ENCODE data around the gene RAB24. TPM values are rescaled to one million over a fixed set of nuclear protein-coding genes. Genes with fewer than 3 reads are reported as not detected.

The RAB24 gene
- total and polyA plus RNA-seq, 2 of the 4 experiments (the other 2 are of a cell fraction): 18.5 to 60.8 TPM

DNA sequence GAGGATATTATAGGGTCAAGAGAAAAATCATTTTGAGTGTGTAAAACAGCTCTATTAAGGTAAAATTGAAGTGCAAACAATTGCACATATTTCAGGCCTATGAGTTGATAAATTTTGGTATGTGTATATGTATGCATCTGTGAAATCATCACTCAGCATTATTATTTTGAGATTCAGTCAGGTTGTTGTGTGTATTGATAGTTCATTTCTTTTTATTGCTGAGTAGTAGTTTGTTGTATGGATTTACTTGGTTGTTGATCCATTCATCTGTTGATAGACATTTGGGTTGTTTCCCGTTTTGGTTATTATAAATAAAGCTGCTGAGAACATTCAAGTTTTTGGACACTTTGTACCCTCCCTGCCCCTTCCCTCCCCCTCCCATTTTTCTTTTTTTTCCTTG lies 50.3 kb downstream of the RAB24 start:
- Histone ChIP-seq H3K14ac (replicated peaks; ENCODE audit: low read depth, low read length) (no peak overlapping the region), H2AFZ (replicated peaks; ENCODE audit: low read length, poor library complexity) (no peak overlapping the region), H2BK15ac (ENCODE audit: low read depth, low read length) (no peak overlapping the region), H4K20me1 (ENCODE audit: insufficient read depth, low read length) (no peaks in the 10 kb centered on the region), H2BK5ac (ENCODE audit: low read depth, low read length, poor library complexity, severe bottlenecking) (no peak overlapping the region), H4K91ac (ENCODE audit: insufficient read depth, low read depth, low read length) (no peak overlapping the region), H2BK20ac (ENCODE audit: low read depth, low read length) (no peak overlapping the region), H3K9ac (ENCODE audit: low read depth, low read length) (no peak overlapping the region), H3K9me3 (ENCODE audit: control insufficient read depth, insufficient read depth, low read length) (no peaks in the 10 kb centered on the region), H4K8ac (ENCODE audit: low read depth in 2 of 2, low read length in 2 of 2) (no peak overlapping the region), H3K4me1 (ENCODE audit: control insufficient read depth, insufficient read depth, low read length) (no peaks in the 10 kb centered on the region), H3K27ac (ENCODE audit: insufficient read depth, low read length) (no peak overlapping the region), H3K36me3 (ENCODE audit: control insufficient read depth, insufficient read depth, low read length) (peaks cover 28% of the 10 kb centered on the region), H3K23ac (ENCODE audit: low read depth, low read length) (no peak overlapping the region), H2AK5ac (ENCODE audit: low read depth, low read length) (no peak overlapping the region), H3K4me2 (ENCODE audit: low read depth, low read length) (no peak overlapping the region), H3K79me1 (ENCODE audit: low read depth in 1 of 2, low read length in 2 of 2) (peaks cover 13 to 18% of the 10 kb centered on the region in 2 experiments; a peak in 3 of 4 replicates), H2AK9ac (replicated peaks; ENCODE audit: low read depth, low read length, poor library complexity) (no peak overlapping the region), H3K56ac (ENCODE audit: extremely low read depth, insufficient read depth, low read length) (no peak overlapping the region), H4K5ac (ENCODE audit: low read depth, low read length) (no peak overlapping the region), H2BK120ac (ENCODE audit: low read depth, low read length) (no peak overlapping the region), H3K4me3 (ENCODE audit: insufficient read depth, low read depth, low read length) (no peak overlapping the region), H3K9me1 (ENCODE audit: insufficient read depth, low read length) (0 out of 2 replicates have a peak, but pooled peaks cover 4% of the 10 kb centered on the region), H3K4ac (ENCODE audit: low read depth, low read length) (no peak overlapping the region), H3K18ac (ENCODE audit: low read depth, low read length) (no peak overlapping the region), H3K27me3 (ENCODE audit: control insufficient read depth, insufficient read depth, low read length) (no peaks in the 10 kb centered on the region)
- POLR2A ChIA-PET (ENCODE audit: unreplicated experiment): no interaction called here
- dilution Hi-C loops (cut with HindIII; ENCODE audit: low sequenced_read_pairs, unreplicated experiment): no loop called here
- TF ChIP-seq RCOR1 (IDR thresholded peaks at IDR 0.05; ENCODE audit: insufficient replicate concordance, low read length): no peak
- peak; percentile 39; the same call in 1 of the 2 replicates for TF ChIP-seq MAFK (IDR thresholded peaks at IDR 0.05; ENCODE audit: low read depth, low read length)
- CTCF ChIA-PET: interaction anchor here (0.5 to 0.6 kb wide), 2 partner anchors 29 to 37 kb away, joined by 3 read pairs; no protein-coding TSS in a partner anchor
- no peak for DNase-seq
- in situ Hi-C loops (cut with MboI; ENCODE audit: low sequenced_read_pairs): no loop called here
- no CpG with 5 or more reads among the region's 1 CpG for WGBS, 2 experiments (ENCODE audit: extremely low coverage in 2 of 2, insufficient read length in 1 of 2)
- BruUV-seq (replicated peaks): no TSS peak
- no peak for ATAC-seq (ENCODE audit: low read depth)
- intact Hi-C loops (cut with micrococcal nuclease): no loop called here

Other genes with a start within 250 kb of the RAB24 start
- 0.90 and 1.7 TPM in 2 replicates for gene FGFR4, start 216.8 kb downstream of the RAB24 start, total RNA-seq (2012; rRNA removed)
- 2.4 TPM in 2 replicates for gene FGFR4, start 216.8 kb downstream of the RAB24 start, polyA plus RNA-seq (2012; rRNA removed)
- gene NSD1, start 169.9 kb downstream of the RAB24 start, total RNA-seq (2012; rRNA removed): 31.0 and 34.2 TPM in 2 replicates
- 7.7 and 8.1 TPM in 2 replicates for gene NSD1, start 169.9 kb downstream of the RAB24 start, polyA plus RNA-seq (2012; rRNA removed)
- gene PRELID1, start 80 bp upstream of the RAB24 start, total RNA-seq (2012; rRNA removed): 115 and 116 TPM in 2 replicates
- gene PRELID1, start 80 bp upstream of the RAB24 start, polyA plus RNA-seq (2012; rRNA removed): 239 and 277 TPM in 2 replicates
- 5.6 and 7.3 TPM in 2 replicates for gene MXD3, start 8.2 kb upstream of the RAB24 start, total RNA-seq (2012; rRNA removed)
- 12.9 and 14.5 TPM in 2 replicates for gene MXD3, start 8.2 kb upstream of the RAB24 start, polyA plus RNA-seq (2012; rRNA removed)
- 164 and 303 TPM in 2 replicates for gene LMAN2, start 47.9 kb upstream of the RAB24 start, total RNA-seq (2012; rRNA removed)
- gene LMAN2, start 47.9 kb upstream of the RAB24 start, polyA plus RNA-seq (2012; rRNA removed): 251 and 253 TPM in 2 replicates
- 1.1 TPM in 2 replicates for gene RGS14, start 54.2 kb upstream of the RAB24 start, total RNA-seq (2012; rRNA removed)
- gene RGS14, start 54.2 kb upstream of the RAB24 start, polyA plus RNA-seq (2012; rRNA removed): 6.5 and 7.6 TPM in 2 replicates
- gene SLC34A1, start 80.7 kb upstream of the RAB24 start, total RNA-seq (2012; rRNA removed): not detected in 2 replicates
- not detected in 2 replicates for gene SLC34A1, start 80.7 kb upstream of the RAB24 start, polyA plus RNA-seq (2012; rRNA removed)
- not detected in 2 replicates for gene PFN3, start 96.9 kb upstream of the RAB24 start, total RNA-seq (2012; rRNA removed)
- not detected in 2 replicates for gene PFN3, start 96.9 kb upstream of the RAB24 start, polyA plus RNA-seq (2012; rRNA removed)
- gene F12, start 105.8 kb upstream of the RAB24 start, total RNA-seq (2012; rRNA removed): 0.36 and 0.56 TPM in 2 replicates
- gene F12, start 105.8 kb upstream of the RAB24 start, polyA plus RNA-seq (2012; rRNA removed): 1.2 and 1.4 TPM in 2 replicates
- 30.1 and 35.0 TPM in 2 replicates for gene GRK6, start 123.0 kb upstream of the RAB24 start, total RNA-seq (2012; rRNA removed)
- gene GRK6, start 123.0 kb upstream of the RAB24 start, polyA plus RNA-seq (2012; rRNA removed): 25.3 and 30.1 TPM in 2 replicates
- gene PRR7, start 143.1 kb upstream of the RAB24 start, total RNA-seq (2012; rRNA removed): 1.1 TPM in 2 replicates
- gene PRR7, start 143.1 kb upstream of the RAB24 start, polyA plus RNA-seq (2012; rRNA removed): 10.1 and 13.6 TPM in 2 replicates
- 122 and 212 TPM in 2 replicates for gene DBN1, start 169.9 kb upstream of the RAB24 start, total RNA-seq (2012; rRNA removed)
- gene DBN1, start 169.9 kb upstream of the RAB24 start, polyA plus RNA-seq (2012; rRNA removed): 187 and 235 TPM in 2 replicates
- 70.4 and 72.5 TPM in 2 replicates for gene PDLIM7, start 193.9 kb upstream of the RAB24 start, total RNA-seq (2012; rRNA removed)
- 534 and 574 TPM in 2 replicates for gene PDLIM7, start 193.9 kb upstream of the RAB24 start, polyA plus RNA-seq (2012; rRNA removed)
- gene DOK3, start 206.1 kb upstream of the RAB24 start, total RNA-seq (2012; rRNA removed): 0.54 and 0.56 TPM in 2 replicates
- gene DOK3, start 206.1 kb upstream of the RAB24 start, polyA plus RNA-seq (2012; rRNA removed): 3.6 and 3.9 TPM in 2 replicates
- gene DDX41, start 213.2 kb upstream of the RAB24 start, total RNA-seq (2012; rRNA removed): 130 and 141 TPM in 2 replicates
- gene DDX41, start 213.2 kb upstream of the RAB24 start, polyA plus RNA-seq (2012; rRNA removed): 160 and 170 TPM in 2 replicates